GM19397 (cell line): ENCODE measurements around the gene ASB4.

ENCODE experiments used
- ATAC-seq: cut with Tn5 transposase; IDR thresholded peaks from one replicate; pipeline ENCODE4 v1.9.1; 2021; ENCODE audit warnings: mild to moderate bottlenecking, moderate library complexity; ENCODE audit not compliant: unreplicated experiment

Gene ASB4

GRCh38 chr7:95525503-95525902 lies 39.8 kb downstream of the ASB4 start:
- ATAC-seq: no peak

GRCh38 chr7:95526128-95526738 lies 40.5 kb downstream of the ASB4 start:
- ATAC-seq: no peak

GRCh38 chr7:95527033-95527775 lies 41.5 kb downstream of the ASB4 start:
- peak; percentile 72 for ATAC-seq

- ATAC-seq: no peak
Observed at GRCh38 chr7:95527776-95528250, 42.1 kb downstream of the ASB4 start.

GRCh38 chr7:95529701-95530100 lies 44.0 kb downstream of the ASB4 start:
- no peak for ATAC-seq

GRCh38 chr7:95530881-95531280 lies 45.1 kb downstream of the ASB4 start:
- ATAC-seq: no peak

GRCh38 chr7:95531605-95532219 lies 46.0 kb downstream of the ASB4 start:
- no peak for ATAC-seq

- no peak for ATAC-seq
Observed at GRCh38 chr7:95534796-95535195, 49.1 kb downstream of the ASB4 start.

- ATAC-seq: no peak
Observed at GRCh38 chr7:95535662-95536061, 49.9 kb downstream of the ASB4 start.

- ATAC-seq: no peak
Observed at GRCh38 chr7:95536656-95537311, 51.0 kb downstream of the ASB4 start.

- no peak for ATAC-seq
Observed at GRCh38 chr7:95537468-95537867, 51.7 kb downstream of the ASB4 start.

GRCh38 chr7:95539426-95539825 lies 53.7 kb downstream of the ASB4 start:
- ATAC-seq: no peak

GRCh38 chr7:95540366-95540765 lies 54.6 kb downstream of the ASB4 start:
- no peak for ATAC-seq

GRCh38 chr7:95543312-95543711 lies 57.6 kb downstream of the ASB4 start:
- no peak for ATAC-seq

- ATAC-seq: no peak
Observed at GRCh38 chr7:95544171-95544570, 58.4 kb downstream of the ASB4 start.

GRCh38 chr7:95545007-95545615 lies 59.4 kb downstream of the ASB4 start:
- no peak for ATAC-seq

- ATAC-seq: no peak
Observed at GRCh38 chr7:95545673-95546072, 59.9 kb downstream of the ASB4 start.

- ATAC-seq: no peak
Observed at GRCh38 chr7:95546647-95547046, 60.9 kb downstream of the ASB4 start.

- ATAC-seq: no peak
Observed at GRCh38 chr7:95547361-95548348, 61.9 kb downstream of the ASB4 start.
